GM18873 (cell line): Measurements from ENCODE around the gene PDZD2.
"Not testable (repeated sequence)": the region's sequence is repeated elsewhere in the genome, so short reads cannot be mapped to it uniquely, and the experiment has no call there.

Experiments used
- ATAC-seq: cut with Tn5 transposase; IDR thresholded peaks from one replicate; pipeline ENCODE4 v1.9.1; 2021; ENCODE audit warnings: mild to moderate bottlenecking, moderate library complexity, moderate number of reproducible peaks; ENCODE audit not compliant: unreplicated experiment, low FRiP score

PDZD2 gene

DNA sequence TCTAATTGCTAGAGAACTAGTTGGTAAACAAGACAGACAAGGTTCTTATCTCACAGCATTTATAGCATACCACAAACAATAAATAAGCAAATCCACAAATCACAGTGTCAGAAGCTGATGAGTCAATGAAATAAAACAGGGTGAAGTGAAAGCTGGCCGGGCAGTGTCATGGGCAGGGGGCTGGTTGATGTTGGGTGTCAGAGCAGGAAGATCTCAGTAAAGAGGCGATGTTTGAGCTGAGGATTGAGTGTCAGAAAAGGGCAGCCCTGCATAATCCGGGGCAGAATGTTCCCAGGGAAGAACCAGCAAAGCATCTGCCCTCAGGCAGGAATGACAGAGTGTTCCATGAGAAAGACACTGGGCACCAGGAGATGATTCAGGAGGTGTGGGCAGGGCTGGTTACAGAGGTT is 351.8 kb downstream of the PDZD2 start:
- no peak for ATAC-seq

DNA sequence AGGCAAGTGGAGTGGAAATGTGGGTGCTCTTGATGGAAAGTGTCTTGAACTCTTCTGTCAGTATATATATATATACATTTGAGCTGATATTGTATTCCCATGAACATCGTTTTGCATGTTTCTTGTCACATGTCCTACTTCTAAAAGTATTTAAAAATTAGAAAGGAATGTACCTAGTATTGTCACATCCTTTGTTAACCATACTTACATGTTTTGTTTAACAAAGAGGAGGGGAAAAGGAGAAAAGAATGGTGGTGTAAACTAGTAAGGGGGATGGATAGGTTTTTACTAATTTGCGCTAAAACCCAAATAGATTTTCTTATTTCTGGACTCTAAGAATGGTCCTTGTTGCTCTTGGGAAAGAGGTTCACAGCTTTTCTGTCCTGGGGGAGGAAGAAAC is 353.4 kb downstream of the PDZD2 start:
- no peak for ATAC-seq

DNA sequence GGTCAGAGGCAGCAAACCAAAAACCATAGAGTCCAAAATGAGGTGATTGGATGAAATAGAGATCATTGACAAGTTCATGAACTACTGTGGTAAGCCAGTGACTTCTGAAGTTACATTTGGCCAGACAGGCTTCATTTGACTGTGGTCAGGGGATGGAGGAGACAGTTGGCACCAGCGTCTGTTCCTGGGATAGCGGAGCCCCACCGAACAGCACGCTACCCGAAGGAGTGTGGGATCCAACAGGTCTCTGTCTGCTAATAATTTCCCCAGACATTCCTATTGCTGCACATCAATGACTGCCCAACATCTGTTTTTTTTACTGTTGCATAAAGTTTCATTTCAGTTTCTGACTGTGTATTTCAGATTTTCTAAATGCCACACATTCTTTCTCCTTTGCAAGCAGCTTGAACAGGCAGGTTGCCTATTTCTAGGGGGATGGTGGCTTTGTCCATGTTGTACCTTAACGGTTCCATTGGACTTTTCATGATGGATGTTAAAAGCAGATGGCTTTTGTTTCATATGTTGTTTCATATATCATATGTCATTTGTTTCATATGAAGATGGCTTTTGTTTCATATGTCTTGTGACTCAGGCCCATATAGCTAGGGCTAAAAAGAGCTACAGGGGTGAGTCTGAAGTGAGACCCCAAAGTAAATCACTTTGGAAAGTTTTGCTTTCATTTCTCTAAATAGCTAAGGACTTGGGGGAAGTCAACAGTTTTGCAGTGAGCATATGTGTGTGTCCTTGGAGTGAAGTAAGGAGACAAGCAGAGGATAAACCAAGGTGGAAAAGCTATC is 354.4 kb downstream of the PDZD2 start:
- ATAC-seq, result peak; percentile 34

DNA sequence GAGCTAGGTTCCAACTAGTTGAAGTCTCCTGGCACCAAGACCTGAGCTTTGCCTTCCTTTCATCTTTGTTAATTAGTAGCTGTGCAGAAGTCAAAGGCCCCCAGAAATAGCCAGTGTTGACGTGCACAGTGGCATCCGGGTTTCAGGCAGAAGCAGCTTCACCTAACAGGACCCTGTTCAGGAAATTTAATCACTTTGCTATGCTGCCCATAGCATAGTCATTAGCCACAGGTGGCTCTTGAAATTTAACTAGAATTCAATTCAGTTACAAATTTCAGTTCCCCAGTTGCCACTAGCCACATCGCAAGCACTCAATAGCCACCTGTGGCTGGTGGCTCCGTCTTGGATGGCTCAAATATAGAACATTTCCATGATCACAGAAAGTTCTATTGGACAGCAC is 356.1 kb downstream of the PDZD2 start:
- ATAC-seq, result peak; percentile 88

DNA sequence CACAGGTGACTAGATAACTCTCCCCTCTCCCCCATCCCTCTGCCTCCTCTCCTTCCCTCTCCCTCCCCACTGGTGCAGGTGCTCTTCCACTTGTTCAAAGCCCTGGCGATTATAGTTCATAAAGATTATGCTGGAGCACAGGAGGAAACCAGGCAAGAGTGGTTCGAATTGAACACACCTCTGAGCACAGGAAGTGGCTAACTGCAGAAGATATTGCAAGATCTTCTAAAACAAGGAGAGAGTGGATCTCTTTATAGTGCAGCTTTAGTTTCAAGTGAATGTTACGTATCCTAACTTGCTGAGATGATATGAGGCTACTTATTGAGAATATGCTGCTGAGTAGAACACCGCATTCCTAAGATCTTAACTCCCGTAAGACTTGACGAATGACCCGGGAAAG is 356.8 kb downstream of the PDZD2 start:
- no peak for ATAC-seq

DNA sequence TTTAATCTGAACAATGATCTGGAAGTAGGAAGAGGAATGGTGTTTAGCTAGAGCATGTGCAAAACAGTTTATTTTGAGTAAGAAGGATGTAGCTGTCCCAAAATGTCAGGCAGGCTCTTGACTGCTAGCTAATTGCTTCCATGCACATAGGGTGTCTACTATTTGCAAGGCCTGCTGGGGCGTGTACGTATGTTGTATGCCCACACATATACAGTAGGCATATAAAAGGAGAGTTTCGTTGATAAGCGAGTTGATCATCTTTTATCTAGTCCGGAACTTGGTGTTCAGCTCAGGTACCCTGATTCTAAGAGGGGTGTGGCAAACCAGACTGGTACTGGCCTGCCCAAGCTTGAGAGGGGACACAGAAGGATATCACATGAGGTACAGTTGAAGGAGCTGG is 358.0 kb downstream of the PDZD2 start:
- ATAC-seq, result no peak

DNA sequence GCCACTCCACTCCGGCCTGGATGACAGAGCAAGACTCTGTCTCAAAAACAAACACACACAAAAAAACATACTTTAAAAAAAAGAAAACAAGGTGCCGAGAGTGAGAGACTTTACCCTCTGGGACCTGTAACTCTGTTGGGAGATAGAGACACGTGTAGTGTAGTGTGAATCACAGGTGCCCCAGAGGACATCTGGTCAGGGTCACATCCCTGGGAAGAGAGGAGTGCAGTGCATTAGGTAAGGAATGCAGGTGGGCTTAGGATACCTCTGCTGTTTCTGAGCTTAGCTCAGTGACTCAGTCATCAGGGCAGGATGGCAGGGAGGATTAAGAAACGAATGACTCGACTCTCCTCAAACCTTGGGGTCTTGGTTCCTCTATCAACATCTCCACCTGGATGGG is 360.5 kb downstream of the PDZD2 start:
- ATAC-seq, result no peak

DNA sequence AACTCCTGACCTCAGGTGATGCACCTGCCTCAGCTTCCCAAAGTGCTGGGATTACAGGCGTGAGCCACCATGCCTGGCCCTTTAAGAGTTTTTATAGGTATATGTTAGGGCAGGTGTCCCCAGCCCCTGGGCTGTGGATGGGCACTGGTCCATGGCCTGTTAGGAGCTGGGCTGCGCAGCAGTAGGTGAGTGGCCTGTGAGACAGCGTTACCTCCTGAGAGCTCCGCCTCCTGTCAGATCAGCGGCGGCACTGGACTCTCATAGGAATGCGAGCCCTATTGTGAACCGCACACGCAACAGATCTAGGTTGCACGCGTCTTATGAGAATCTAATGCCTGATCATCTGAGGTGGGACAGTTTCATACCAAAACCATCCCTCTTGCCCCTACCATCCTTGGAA is 361.8 kb downstream of the PDZD2 start:
- no peak for ATAC-seq

DNA sequence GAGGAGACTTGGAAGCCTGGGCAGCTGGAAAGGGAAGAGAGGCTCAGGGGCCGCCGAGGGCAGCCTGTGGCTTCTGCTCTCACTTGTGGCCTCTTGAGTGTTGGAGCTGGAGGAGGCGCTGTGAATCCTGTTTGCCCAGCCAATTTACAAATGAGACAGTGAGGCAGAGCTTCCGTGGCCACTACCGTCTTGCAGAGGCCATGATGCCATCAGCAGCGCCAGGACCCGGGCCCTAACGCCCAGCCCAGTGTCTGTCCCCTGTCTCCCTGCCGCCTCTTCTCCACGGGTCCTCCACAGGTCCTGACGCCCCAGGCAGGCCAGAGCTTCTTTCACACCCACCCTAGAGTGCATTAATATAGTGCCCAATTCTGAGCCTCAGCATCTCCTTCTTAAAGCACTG is 362.4 kb downstream of the PDZD2 start:
- no peak for ATAC-seq

DNA sequence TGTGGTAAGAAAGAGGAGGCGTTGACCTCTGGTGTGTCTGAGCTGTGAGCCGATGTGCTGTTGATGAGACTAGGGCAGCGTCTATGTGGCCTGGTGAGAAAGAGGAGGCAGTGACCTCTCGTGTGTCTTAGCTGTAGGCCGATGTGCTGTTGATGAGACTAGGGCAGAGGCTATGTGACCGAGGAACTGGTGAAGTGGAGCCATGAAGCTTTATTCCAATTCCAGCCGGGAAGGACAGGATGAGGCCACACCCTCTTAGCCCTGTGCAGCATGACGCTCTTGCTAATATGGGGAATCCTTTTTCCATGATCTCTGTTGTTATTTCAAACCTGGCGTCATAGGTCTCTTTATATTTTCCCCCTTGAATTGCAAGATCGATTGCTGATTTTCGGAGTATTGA is 362.8 kb downstream of the PDZD2 start:
- ATAC-seq, result no peak

DNA sequence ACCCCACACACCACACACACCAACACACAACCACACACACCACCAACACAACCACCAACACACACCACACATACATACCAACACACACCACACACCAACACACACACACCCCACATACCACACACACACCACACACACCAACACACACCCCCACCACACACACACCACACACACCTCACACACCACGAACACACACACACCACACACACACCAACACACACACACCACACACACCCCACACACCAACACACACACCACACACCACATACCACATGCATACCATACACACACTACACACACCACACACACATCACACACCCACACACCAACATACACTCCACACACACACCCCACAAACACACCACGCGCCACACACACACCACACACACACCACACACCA is 363.8 kb downstream of the PDZD2 start:
- no peak for ATAC-seq

DNA sequence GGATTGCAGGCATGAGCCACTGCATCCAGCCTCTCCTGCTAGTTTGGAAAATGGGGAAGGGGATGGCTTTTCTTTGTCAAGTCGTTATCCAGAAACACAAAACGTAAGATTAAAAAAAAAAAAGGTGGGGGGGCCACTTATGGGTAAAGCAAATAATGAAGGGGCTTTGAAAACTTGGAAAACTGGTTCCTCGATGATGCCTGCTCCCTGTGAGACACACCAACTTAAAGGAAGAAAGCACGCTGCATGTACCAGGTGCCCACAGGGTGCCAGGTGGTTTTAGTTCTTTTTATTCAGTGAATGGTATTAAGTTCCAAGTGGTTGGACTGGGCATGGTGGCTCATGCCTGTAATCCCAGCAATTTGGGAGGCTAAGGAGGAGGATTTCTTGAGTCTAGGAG is 365.1 kb downstream of the PDZD2 start:
- peak; percentile 9 for ATAC-seq

DNA sequence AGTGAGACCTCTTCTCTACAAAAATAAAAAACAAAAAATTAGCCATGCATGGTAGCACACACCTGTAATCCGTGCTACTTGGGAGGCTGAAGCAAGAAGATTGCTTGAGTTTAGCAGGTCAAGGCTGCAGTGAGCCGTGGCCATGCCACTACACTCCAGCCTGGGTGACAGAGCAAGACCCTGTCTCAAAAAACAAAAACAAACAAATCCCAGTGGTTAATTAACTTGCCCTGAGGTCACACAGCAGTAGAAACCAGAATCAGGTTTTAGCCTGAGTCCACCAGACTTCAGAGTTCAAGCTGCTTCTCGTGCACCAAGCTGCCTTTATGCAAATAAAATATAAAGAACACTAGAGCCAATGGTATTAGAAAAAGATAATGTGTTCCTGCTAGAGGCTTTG is 365.5 kb downstream of the PDZD2 start:
- peak; percentile 90 for ATAC-seq

DNA sequence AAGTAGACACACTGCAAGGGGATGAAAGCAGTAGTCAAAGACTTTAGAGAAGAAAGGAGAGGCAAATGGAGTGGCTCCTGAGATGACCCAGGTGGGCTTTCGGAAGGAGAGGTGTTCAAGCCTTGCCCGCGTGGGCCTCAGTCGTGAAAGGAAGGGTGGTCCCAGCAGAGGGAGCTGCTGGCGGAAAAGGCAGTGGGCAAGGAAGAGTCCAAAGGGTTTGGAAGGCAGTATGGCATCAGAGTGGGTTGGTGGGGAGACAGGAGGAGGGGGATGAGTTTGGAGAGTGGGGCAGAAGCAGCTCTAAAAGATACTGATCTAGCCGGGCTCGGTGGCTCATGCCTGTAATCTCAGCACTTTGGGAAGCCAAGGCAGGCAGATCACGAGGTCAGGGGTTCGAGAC is 369.8 kb downstream of the PDZD2 start:
- ATAC-seq, result no peak

DNA sequence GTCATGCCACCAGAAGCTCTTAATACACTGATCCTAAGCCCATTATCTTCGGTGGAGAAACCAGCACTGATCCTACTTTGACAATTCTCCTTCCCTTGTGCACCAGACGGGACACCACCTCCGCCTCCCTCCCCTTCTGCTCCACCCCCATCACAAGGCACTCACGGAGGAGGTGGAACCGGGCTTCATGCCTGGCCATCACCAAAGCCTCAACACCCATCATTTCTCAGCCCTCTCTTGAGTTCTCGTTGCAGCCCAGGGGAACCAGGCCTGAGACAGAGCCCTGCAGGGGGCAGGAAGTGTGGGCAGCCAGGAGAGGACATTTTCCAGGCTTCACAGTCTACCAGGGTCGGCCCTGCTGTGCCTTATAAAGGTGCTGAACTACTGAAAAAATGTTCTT is 374.7 kb downstream of the PDZD2 start:
- no peak for ATAC-seq

DNA sequence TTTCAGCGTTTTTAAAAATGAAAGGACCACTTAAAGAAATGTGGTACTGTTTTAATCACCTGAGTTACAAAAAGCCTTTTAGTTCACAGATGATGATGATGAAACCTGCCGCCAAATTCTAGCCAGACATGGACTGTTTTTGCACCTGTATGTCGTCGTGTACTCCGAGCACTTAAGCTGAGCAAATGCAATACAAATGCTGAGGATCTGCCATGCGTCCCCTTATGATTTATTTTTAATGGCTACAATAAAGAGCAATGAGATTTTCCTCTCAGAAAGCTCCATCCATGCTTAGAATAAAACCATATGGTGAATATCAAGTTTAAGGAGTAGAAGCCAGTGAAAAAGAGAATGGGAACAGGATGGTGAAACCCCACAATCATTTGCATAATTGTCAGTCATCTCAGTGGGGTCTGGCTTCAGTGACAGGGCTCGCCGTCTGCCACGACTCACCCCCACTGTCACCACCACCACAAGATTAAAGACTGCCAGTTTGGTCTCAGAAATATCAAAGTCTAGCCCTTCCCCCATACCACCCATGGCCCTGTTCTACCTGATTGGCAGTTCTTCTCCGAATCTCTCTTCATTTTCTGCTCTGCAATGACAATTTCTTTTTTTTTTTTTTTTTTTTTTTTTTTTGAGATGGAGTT is 375.3 kb downstream of the PDZD2 start:
- no peak for ATAC-seq

DNA sequence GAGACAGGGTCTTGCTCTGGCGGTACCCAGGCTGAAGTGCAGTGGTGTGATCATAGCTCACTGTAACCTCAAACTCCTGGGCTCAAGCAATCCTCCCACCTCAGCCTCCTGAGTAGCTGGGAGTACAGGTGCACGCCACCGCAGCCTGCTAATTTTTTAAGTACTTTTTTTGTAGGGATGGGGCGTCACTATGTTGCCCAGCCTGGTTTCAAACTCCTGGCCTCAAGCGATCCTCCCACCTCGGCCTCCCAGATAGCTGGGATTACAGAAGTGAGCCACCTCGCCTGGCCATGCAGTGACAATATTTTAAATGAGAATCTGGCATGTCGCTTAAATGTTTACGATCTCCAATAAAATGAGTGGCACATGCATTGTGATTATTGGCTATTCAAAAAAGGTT is 376.3 kb downstream of the PDZD2 start:
- not testable (repeated sequence) for ATAC-seq

DNA sequence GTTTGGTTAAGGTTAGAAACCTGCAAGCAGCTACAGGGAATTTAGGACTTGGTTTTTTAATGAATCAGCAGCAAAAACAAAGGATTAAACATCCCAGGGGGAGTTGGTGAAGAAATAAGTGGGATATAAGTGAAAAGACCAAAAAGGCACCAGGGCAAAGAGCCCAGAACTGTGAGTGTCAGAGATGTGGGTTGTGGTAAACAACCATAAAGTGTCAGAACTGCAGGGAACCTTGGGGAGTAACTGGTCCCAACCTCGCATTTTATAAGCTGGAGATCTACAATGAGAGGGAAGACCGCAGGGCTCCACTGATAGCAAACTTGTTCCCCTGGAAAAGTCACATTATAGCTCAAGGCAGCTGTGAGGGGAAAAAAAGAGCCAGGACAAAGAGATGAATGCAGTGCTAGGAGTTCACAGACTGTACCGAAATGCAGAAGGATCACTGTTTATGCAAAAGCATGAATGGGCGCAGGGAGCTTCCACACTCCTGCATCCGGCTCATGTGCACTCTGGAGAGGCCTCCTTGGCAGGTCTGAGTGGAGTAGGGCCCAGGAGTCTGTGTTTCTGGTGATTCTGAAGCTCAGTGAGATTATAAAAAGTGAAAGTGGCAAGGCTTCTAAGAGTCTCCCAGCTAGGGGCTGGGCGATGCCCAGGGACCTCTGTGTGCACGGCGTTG is 378.9 kb downstream of the PDZD2 start:
- ATAC-seq, result no peak

DNA sequence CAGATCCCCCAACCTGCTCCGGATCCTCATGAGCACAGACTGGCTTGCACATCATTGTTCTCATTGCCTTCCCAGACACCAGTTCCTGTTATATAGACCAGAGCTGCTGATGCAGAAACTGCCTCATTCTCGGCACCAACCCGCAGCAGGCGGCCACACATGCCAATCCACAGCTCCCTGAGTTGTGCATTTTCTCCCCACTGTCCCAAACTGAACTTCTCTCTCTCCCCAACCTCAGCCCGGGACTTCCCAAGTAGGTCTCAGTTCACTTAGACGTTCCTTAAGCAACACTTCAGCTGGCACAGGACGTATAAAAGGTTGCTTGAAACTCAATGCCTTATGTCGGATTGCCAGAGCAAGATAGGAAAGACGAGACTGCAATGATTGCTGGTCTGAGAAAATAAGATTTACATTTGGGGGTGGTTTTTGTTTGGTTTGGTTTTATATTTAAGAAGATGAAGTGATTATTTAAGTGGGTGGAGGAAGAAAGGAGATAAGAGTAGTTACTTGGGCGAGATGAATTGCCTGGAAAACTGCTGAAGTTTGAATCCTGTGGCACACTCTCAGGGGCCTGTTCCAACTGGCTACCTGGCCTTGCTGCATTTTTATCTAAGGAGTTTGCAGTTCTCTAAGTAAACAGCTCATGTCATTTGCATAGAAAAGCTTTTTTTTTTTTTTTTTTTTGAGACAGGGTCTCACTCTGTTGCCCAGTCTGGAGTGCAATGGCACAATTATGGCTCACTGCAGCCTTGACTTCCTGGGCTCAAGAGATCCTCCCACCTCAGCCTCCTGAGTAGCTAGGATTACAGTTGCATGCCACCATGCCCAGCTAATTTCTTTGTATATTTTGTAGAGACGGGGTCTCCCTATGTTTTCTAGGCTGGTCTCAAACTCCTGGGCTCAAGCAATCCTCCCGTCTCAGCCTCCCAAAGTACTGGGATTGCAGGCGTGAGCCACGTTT is 379.8 kb downstream of the PDZD2 start:
- no peak for ATAC-seq

DNA sequence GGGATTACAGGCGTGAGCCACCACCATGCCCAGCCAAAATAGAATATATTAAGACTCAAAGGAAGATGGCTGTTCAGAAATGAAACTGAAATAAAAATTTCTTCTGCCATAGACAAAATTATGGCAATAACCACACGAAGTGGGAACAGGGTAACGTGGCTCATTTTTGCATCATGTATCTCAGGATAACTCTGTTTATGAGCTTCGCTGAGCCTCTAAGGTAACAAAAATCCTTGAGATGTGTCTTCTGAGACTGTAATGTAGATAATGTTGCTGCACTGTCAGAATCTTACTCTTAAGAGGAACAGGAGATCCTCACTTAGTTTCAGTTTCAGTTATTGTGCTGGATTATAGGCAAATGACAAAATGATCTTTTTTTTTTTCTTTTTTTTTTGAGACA is 381.3 kb downstream of the PDZD2 start:
- peak; percentile 85 for ATAC-seq

DNA sequence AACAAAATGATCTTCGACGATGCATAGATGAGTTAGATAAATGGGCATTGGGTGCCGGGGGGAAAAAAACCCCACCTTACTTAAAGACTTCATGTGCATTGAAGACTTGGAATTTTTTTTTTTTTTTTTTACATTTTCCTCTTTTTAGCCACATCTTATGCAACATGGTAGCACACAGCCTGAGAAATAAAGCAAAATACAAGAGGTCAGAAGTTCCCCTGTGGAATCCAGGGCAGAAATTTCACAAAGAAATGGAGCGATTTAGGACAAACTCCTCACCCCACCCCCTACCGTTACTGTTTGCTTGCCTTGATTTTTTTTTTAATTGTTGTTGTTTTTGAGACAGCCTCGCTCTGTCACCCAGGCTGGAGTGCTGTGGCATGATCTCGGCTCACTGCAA is 382.0 kb downstream of the PDZD2 start:
- no peak for ATAC-seq
